Fibroblast of the aortic adventitia (primary cell): Measurements from ENCODE around the gene ABHD4. TPM values are rescaled to one million over a fixed set of nuclear protein-coding genes. Genes with fewer than 3 reads are reported as not detected.
"Not testable (repeated sequence)": the region's sequence is repeated elsewhere in the genome, so short reads cannot be mapped to it uniquely, and the experiment has no call there.

Experiments
- DNase-seq: peaks from one replicate; pipeline ENCODE4 v3.0.0-alpha.2; 2010; ENCODE audit warnings: low read depth
- H3K4me3 ChIP-seq: 2 replicates; pipeline ENCODE4 v1.5.1; 2011; ENCODE audit warnings: low read depth, mild to moderate bottlenecking, control low read depth, low read length, moderate library complexity
- total RNA-seq: library from RNA; depleted of rRNA; stranded (reverse); fragments of >200 nt; gene quantifications from 2 replicates; pipeline ENCODE4 v1.2.3, GENCODE V29; 2012; ENCODE audit warnings: low replicate concordance
- TF ChIP-seq, protein P1 (sequence below): IDR thresholded peaks from 2 replicates; pipeline ENCODE4 v1.5.1; 2011; ENCODE audit warnings: mild to moderate bottlenecking, low read length, control low read depth, inconsistent platforms; ENCODE audit not compliant: insufficient read depth

The ABHD4 gene
- total RNA-seq, 1 donor: 24.3 TPM

DNA sequence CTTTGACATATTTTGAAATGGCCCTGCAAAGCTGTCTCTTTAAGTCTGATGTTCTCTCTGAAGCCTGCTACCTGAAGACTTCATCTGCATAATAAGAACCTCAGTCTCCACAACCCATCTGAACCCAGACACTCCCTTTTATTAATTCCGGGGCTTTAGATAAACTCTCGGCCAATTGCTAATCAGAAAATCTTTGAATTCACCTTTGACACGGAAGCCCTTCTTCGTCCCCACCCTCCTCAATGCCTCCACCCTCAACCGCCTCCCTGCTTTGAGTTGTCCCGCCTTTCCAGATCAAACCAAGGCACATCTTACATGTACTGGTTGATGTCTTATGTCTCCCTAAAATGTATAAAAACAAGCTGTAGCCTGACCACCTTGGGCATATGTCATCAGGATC is 28.5 kb downstream of the ABHD4 start:
- no peak for DNase-seq
- TF ChIP-seq, protein P1, sequence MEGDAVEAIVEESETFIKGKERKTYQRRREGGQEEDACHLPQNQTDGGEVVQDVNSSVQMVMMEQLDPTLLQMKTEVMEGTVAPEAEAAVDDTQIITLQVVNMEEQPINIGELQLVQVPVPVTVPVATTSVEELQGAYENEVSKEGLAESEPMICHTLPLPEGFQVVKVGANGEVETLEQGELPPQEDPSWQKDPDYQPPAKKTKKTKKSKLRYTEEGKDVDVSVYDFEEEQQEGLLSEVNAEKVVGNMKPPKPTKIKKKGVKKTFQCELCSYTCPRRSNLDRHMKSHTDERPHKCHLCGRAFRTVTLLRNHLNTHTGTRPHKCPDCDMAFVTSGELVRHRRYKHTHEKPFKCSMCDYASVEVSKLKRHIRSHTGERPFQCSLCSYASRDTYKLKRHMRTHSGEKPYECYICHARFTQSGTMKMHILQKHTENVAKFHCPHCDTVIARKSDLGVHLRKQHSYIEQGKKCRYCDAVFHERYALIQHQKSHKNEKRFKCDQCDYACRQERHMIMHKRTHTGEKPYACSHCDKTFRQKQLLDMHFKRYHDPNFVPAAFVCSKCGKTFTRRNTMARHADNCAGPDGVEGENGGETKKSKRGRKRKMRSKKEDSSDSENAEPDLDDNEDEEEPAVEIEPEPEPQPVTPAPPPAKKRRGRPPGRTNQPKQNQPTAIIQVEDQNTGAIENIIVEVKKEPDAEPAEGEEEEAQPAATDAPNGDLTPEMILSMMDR: no peak

DNA sequence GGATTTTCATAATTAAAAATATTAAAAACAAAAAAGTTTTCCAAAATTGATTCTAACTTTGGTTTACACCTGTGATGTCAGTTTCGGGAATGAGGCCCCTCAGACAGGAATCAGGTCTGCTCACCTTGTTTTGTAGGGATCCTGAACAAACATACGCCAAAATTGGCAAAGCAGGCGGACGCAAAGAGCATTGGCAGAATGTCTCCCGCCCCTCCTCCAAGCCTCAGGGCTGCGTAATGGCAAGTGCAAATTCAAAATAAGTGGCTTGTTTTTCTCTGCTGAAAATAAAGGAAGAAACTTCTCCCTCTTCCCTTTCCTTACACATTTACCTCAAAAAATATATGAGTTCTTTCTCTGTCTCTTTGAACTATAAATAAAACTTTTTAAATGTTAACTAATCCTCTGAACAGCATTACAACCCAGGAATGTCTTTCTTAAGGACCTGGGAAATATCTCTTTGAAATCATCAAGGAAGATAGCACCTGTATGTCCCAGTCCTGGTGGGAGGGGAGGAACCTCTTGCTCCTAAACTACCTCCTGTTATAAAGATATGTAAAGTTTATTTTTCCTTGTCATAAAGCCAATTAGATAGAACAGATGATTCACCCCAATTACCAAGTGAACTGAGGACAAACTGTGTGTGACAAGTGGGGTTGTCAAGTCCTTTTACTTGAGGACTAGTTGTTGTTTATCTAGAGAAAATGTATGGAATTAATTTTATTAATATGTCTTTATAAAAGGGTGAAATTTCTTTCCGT is 29.6 kb downstream of the ABHD4 start:
- H3K4me3 ChIP-seq: no peak overlapping the region
- TF ChIP-seq, protein P1: no peak
- DNase-seq: no peak

More for the DNA sequence above, 28.5 kb downstream of the ABHD4 start:
- no peak overlapping the region for H3K4me3 ChIP-seq

DNA sequence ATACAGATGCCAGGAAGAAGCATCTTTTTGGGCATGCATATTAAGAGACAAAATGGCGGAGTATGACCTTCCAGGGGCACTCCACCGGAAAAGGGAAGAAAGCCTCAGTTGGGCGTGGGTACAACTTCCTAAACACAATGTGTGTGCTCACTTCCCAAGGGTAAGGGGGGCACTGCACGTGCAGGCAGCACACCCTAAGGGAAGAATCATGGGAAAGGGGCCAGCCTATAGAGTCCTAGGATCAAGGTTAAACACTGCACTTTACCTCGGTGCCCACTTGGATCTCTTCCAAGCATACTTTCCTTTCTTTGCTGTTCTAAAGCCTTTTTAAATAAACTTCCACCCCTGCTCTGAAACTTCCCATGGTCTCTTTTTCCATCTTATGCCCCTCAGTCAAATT is 31.3 kb downstream of the ABHD4 start:
- H3K4me3 ChIP-seq: no peak overlapping the region
- TF ChIP-seq, protein P1: no peak
- DNase-seq: no peak

DNA sequence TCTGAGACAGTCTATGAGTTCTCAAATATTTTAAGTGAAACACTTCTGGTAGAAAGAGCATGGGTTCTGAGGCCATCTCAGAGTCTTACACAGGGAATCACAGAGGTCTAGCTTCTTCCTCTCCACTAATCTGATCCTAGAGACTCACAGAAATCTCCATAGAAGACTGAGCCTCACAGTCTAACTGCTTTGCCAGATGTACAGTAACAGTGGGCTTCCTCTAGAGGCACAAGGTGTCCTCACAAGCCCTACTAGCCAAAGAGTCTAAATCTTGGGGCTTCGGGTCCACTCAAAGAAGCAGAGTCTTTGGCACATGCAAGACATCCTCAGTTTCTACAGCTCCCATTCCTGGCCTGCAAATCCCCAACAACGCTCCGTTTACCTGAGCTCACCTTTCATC is 32.0 kb downstream of the ABHD4 start:
- no peak for DNase-seq
- no peak overlapping the region for H3K4me3 ChIP-seq
- TF ChIP-seq, protein P1: peak; percentile 29

DNA sequence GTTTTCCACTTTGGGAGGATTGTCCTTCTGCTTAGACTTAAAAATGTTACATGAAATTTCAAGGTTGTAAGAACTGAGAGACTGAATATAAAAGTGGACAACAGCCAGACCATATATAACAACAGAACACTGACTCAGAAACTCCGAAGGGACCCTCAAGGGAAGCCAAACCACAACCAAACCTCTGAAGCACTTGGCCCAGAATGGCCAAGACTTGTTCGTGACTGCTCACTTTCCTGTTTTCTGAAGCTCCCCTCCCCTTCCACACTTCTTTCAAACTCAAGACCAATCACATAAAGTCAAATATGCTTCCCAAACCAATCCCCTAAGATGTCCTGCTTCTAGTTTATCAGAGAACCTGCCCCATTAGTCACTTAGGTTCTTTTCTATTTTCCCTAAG is 32.4 kb downstream of the ABHD4 start:
- TF ChIP-seq, protein P1: no peak
- DNase-seq: peak; percentile 99
- no peak overlapping the region for H3K4me3 ChIP-seq

DNA sequence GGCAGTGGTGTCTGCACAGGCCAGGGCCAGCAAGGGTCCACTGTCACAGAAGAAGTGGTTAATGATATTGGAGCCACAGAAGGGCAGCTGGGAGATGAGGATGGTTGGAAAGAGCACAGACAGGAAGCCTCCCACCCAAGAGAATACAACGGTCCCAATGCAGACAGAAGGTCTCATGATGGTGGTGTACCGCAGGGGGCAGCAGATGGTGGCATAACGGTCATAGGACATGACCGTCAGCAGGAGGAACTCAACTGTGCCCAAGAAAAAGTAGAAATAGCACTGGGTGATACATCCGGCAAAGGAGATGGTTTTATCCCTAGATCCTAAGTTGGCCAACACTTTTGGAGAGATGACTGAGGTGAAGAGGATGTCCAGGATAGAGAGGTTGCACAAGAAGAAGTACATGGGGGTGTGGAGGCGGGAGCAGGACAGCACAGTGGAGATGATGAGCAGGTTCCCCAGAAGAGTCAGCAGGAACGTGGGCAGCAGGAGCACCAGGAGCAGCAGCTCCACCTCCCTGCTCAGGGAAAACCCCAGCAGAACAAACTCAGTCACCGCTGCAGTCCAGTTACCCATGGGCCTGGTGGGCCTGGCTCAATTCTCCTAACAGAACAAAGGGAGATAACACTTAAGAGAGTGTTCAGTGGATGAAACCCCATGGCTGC is 36.3 kb downstream of the ABHD4 start:
- no peak for DNase-seq
- H3K4me3 ChIP-seq: no peak overlapping the region
- TF ChIP-seq, protein P1: no peak

DNA sequence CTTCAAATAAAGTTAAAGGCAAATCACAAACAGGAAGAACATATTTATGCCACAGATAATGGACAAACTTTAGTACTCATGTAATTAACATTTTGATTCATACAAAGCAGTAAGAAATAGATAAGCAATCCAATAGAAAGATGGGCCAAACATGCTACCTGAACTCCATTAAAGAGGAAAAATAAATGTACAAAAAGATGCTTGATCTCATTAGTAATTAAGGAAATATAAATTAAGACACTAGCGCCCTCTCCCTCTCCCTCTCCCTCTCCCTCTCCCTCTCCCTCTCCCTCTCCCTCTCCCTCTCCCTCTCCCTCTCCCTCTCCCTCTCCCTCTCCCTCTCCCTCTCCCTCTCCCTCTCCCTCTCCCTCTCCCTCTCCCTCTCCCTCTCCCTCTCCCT is 37.9 kb downstream of the ABHD4 start:
- not testable (repeated sequence) for H3K4me3 ChIP-seq, DNase-seq
